DOHH2 (cell line): ENCODE results near the gene CYSLTR1.

Experiments used
- EZH2phosphoT487 ChIP-seq: fragments of 200-600 bp; sonication (generic); IDR thresholded peaks from 2 replicates; pipeline ENCODE4 v1.6.1; 2017; ENCODE audit warnings: borderline replicate concordance, mild to moderate bottlenecking, antibody characterized with exemption, low read length, moderate library complexity, mixed read lengths
- TF ChIP-seq, protein P1 (sequence below): fragments of 200-600 bp; sonication (generic); IDR thresholded peaks from one replicate; pipeline ENCODE4 v1.5.1; 2014; ENCODE audit warnings: antibody characterized with exemption, mild to moderate bottlenecking, low read depth, low read length; ENCODE audit not compliant: poor library complexity, severe bottlenecking

DNA sequence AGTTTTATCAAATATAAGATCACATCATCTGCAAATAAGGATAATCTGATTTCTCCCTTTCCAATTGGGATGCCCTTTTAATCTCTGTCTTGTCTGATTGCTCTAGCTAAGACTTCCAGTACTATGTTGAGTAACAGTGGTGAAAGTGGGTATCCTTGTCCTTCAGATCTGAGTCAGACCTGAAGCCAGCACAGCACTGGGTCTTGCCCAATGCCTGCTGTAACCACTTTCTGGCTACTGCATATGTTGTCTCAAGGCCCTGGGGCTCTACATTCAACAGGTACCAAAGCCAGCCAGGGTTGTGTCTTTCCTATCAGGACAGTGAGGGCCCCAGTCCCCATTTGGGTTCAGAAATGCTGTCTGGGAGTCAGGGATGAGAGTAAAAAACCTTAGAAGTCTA, 90.3 kb downstream of the CYSLTR1 start:
- TF ChIP-seq, protein P1, sequence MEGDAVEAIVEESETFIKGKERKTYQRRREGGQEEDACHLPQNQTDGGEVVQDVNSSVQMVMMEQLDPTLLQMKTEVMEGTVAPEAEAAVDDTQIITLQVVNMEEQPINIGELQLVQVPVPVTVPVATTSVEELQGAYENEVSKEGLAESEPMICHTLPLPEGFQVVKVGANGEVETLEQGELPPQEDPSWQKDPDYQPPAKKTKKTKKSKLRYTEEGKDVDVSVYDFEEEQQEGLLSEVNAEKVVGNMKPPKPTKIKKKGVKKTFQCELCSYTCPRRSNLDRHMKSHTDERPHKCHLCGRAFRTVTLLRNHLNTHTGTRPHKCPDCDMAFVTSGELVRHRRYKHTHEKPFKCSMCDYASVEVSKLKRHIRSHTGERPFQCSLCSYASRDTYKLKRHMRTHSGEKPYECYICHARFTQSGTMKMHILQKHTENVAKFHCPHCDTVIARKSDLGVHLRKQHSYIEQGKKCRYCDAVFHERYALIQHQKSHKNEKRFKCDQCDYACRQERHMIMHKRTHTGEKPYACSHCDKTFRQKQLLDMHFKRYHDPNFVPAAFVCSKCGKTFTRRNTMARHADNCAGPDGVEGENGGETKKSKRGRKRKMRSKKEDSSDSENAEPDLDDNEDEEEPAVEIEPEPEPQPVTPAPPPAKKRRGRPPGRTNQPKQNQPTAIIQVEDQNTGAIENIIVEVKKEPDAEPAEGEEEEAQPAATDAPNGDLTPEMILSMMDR = no peak
- TF ChIP-seq EZH2phosphoT487 = no peak
